Fibroblast of mammary gland (primary cell): ENCODE results near the gene PPDPF.
"Not testable (repeated sequence)": the region's sequence is repeated elsewhere in the genome, so short reads cannot be mapped to it uniquely, and the experiment has no call there.

ENCODE experiments used
- DNase-seq: peaks from one replicate; pipeline ENCODE4 v3.0.0-alpha.2; 2010; ENCODE audit warnings: low read depth
- H3K4me3 ChIP-seq: 2 replicates; pipeline ENCODE4 v1.5.1; 2011; ENCODE audit warnings: low read depth, mild to moderate bottlenecking, low read length, moderate library complexity; ENCODE audit not compliant: control insufficient read depth
- CTCF ChIP-seq: conservative IDR thresholded peaks from 2 replicates; pipeline ENCODE4 v1.5.1; 2011; ENCODE audit warnings: low read depth, low read length, inconsistent platforms; ENCODE audit not compliant: control insufficient read depth, insufficient read depth

PPDPF gene

GRCh38 chr20:63556873-63557478 is 36.4 kb downstream of the PPDPF start:
- no peak for TF ChIP-seq CTCF
- H3K4me3 ChIP-seq, result no peak overlapping the region
- no peak for DNase-seq

- no peak overlapping the region for H3K4me3 ChIP-seq
- DNase-seq, result no peak
- no peak for TF ChIP-seq CTCF
These were observed 36.9 kb downstream of the PPDPF start for GRCh38 chr20:63557481-63557891.

GRCh38 chr20:63558804-63559484 is 38.4 kb downstream of the PPDPF start:
- no peak overlapping the region for H3K4me3 ChIP-seq
- no peak for TF ChIP-seq CTCF
- DNase-seq, result no peak

GRCh38 chr20:63559485-63560332 is 39.1 kb downstream of the PPDPF start:
- not testable (repeated sequence) for DNase-seq, H3K4me3 ChIP-seq

GRCh38 chr20:63560333-63560805 is 39.8 kb downstream of the PPDPF start:
- no peak for TF ChIP-seq CTCF
- no peak for DNase-seq
- H3K4me3 ChIP-seq, result no peak overlapping the region

- no peak for DNase-seq
- H3K4me3 ChIP-seq, result no peak overlapping the region
- no peak for TF ChIP-seq CTCF
These were observed 40.5 kb downstream of the PPDPF start for GRCh38 chr20:63560856-63561609.
